Measurements from ENCODE around the gene GGNBP2.
"Not testable (repeated sequence)": the region's sequence is repeated elsewhere in the genome, so short reads cannot be mapped to it uniquely, and the experiment has no call there.

Gene GGNBP2

GRCh38 chr17:36602924-36603384, 58.2 kb downstream of the GGNBP2 start:
- DNase-seq = peak in 9 of 14 donors; percentile 3 to 36 (median 10)

- DNase-seq = not testable (repeated sequence)
These were observed 60.3 kb downstream of the GGNBP2 start for GRCh38 chr17:36605028-36605427.

- DNase-seq = no peak
These were observed 63.6 kb downstream of the GGNBP2 start for GRCh38 chr17:36608280-36608679.

- peak in 6 of 14 donors; percentile 3 to 69 (median 10) for DNase-seq
These were observed 64.2 kb downstream of the GGNBP2 start for GRCh38 chr17:36608794-36609497.

- DNase-seq = no peak
These were observed 64.8 kb downstream of the GGNBP2 start for GRCh38 chr17:36609498-36609862.

- no peak for DNase-seq
These were observed 65.8 kb downstream of the GGNBP2 start for GRCh38 chr17:36610474-36610873.

- no peak for DNase-seq
These were observed 66.8 kb downstream of the GGNBP2 start for GRCh38 chr17:36611345-36612072.

GRCh38 chr17:36612323-36612722, 67.6 kb downstream of the GGNBP2 start:
- no peak for DNase-seq

GRCh38 chr17:36613155-36613554, 68.4 kb downstream of the GGNBP2 start:
- DNase-seq = no peak

GRCh38 chr17:36614081-36614480, 69.4 kb downstream of the GGNBP2 start:
- DNase-seq = no peak

GRCh38 chr17:36614933-36615332, 70.2 kb downstream of the GGNBP2 start:
- DNase-seq = no peak

- DNase-seq = no peak
These were observed 71.6 kb downstream of the GGNBP2 start for GRCh38 chr17:36616061-36617029.

GRCh38 chr17:36617773-36618172, 73.1 kb downstream of the GGNBP2 start:
- no peak for DNase-seq

- no peak for DNase-seq
These were observed 78.6 kb downstream of the GGNBP2 start for GRCh38 chr17:36623281-36623680.

- DNase-seq = no peak
These were observed 80.5 kb downstream of the GGNBP2 start for GRCh38 chr17:36625188-36625587.

GRCh38 chr17:36627101-36627500, 82.4 kb downstream of the GGNBP2 start:
- no peak for DNase-seq

GRCh38 chr17:36628576-36628975, 83.9 kb downstream of the GGNBP2 start:
- DNase-seq = no peak

- DNase-seq = peak; percentile 5 to 83 (median 44)
These were observed 84.6 kb downstream of the GGNBP2 start for GRCh38 chr17:36629252-36629847.

- DNase-seq = no peak
These were observed 85.3 kb downstream of the GGNBP2 start for GRCh38 chr17:36629970-36630502.

- no peak for DNase-seq
These were observed 86.3 kb downstream of the GGNBP2 start for GRCh38 chr17:36631022-36631421.

GRCh38 chr17:36632916-36633771, 88.4 kb downstream of the GGNBP2 start:
- no peak for DNase-seq

Data from C1 segment of cervical spinal cord (tissue), 14 donors.